Fibroblast of pulmonary artery (primary cell): ENCODE results near the gene ZNF330.

Source experiments
- DNase-seq: peaks from one replicate; pipeline ENCODE4 v3.0.0-alpha.2; 2010; ENCODE audit warnings: low read depth
- H3K4me3 ChIP-seq: replicated peaks from 2 replicates; pipeline ENCODE4 v1.5.1; 2011; ENCODE audit warnings: low read depth, mild to moderate bottlenecking, control low read depth, low read length, moderate library complexity
- CTCF ChIP-seq: IDR thresholded peaks from 2 replicates; pipeline ENCODE4 v1.5.1; 2011; ENCODE audit warnings: mild to moderate bottlenecking, control low read depth, low read length, inconsistent platforms; ENCODE audit errors: missing control alignments

The ZNF330 gene

DNA sequence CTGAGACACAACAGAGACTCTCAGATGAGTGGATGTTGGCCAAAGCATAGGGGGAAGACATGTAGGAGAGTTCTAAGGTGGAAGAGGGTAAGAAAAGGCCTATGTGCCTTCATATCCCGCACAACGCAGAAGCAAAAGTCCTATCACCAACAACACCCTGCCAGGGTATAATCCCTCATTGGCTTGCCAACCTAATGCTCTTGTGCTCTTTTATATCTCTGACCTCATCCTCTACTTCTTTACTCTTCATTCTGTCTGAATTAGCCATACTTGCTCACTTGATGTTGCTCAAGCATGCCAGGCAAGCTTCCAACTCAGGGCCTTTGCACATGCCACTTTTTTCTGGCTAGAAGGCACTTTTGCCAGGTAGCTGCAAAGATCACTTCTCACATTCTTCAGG, 28.1 kb upstream of the ZNF330 start:
- DNase-seq, result no peak
- no peak overlapping the region for H3K4me3 ChIP-seq
- no peak for TF ChIP-seq CTCF

GRCh38 chr4:141193516-141194034, 27.1 kb upstream of the ZNF330 start:
- no peak overlapping the region for H3K4me3 ChIP-seq
- TF ChIP-seq CTCF, result no peak
- no peak for DNase-seq

DNA sequence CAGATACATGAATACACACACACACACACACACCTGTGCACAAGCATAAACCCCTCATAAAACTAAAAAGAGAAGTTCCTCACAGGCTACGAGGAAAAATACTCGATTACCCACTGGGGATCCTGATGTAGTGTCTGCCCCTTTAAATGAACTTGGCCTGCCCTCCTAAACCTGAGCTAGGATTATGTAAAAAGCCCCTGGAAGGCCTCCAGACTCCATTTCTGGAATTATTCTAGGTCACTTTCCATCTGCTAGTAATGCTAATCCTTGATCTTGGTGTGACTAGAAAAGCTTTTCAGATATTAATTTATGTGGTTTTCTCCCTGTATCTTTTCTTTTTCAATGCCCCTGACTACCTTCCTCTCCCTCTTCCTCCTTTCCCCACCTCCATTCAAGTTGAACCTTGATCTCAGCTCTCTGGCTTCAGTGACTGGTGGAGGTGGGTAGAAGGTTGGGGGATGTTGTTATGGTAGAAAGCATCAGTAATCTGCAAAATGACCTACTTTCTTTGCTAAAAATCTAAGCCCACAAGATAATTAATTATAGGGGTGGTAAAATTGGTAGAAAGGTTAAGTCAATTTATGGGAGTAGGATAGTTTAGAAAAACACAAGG, 25.5 kb upstream of the ZNF330 start:
- DNase-seq, result no peak
- H3K4me3 ChIP-seq, result no peak overlapping the region
- TF ChIP-seq CTCF, result no peak

GRCh38 chr4:141196227-141196933, 24.3 kb upstream of the ZNF330 start:
- no peak for TF ChIP-seq CTCF
- H3K4me3 ChIP-seq, result no peak overlapping the region
- no peak for DNase-seq

DNA sequence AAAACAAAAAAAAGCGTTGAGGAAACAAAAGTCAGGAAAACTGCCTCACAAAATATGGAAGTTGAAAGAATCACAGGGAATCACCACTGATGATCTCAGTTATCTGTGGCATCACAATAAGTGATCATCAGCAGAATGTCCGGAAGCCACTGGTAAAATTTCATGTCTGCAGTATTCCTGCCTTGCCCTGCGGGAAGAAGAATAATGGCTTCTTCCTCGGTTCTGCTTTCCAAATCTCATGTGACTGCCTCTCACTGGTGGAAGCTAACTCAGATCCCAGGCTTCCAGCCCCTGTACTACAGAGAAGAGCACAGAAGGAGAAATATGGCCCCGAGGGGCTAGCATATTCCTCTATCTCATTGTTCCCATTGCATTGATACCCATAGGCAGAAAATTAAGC, 12.7 kb upstream of the ZNF330 start:
- TF ChIP-seq CTCF, result no peak
- no peak overlapping the region for H3K4me3 ChIP-seq
- no peak for DNase-seq

DNA sequence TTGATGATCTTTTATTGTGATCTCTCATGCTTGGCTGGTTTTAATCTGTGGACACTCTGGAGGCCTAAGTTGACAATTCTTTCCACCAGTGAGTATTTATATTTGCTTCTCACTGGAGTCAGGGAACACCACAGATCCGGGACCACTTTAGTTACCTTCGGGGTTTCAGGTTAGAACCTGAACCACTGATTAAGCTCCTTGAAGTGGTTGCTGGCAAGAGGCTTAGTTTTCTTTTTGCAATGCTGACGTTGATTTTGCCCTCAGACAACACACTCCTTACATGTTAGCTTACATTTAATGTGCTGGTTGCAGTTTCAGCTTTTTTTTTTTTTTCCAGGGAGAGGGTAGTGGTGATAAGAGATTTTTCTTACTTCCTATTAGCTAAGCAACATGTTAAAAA, 10.5 kb upstream of the ZNF330 start:
- TF ChIP-seq CTCF, result no peak
- no peak for DNase-seq
- no peak overlapping the region for H3K4me3 ChIP-seq

DNA sequence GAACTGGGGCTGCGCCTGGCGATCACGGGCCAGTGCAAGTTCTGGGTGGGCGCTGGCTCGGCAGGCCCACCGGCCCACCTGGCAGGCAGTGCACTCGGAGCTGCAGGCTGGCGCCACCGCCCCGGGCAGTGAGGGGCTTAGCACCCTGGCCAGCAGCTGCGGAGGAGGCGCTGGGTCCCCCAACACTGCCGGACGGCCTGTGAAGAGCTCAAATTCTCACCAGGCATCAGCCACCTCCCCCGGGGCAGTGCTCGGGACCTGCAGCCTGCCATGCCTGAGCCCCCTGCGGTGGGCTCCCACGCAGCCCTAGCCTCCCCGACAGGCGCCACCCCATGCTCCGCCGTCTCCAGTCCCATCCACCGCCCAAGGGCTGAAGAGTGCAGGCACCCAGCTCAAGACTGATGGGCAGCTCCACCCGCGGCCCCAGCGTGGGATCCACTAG, 7.1 kb upstream of the ZNF330 start:
- no peak for TF ChIP-seq CTCF
- DNase-seq, result no peak
- H3K4me3 ChIP-seq, result no peak overlapping the region
